GM23248 (cell line): ENCODE measurements around the gene LINGO4.

Experiments used
- EZH2 ChIP-seq: fragments of 200-600 bp; sonication (generic); IDR thresholded peaks from 2 replicates; pipeline ENCODE4 v1.6.1; 2018; ENCODE audit warnings: antibody characterized with exemption, mild to moderate bottlenecking; ENCODE audit not compliant: insufficient read depth, poor library complexity, severe bottlenecking
- EZH2phosphoT487 ChIP-seq: fragments of 200-600 bp; sonication (generic); IDR thresholded peaks from 2 replicates; pipeline ENCODE4 v1.6.1; 2018; ENCODE audit warnings: antibody characterized with exemption, moderate library complexity, mild to moderate bottlenecking, low read depth; ENCODE audit not compliant: insufficient read depth

DNA sequence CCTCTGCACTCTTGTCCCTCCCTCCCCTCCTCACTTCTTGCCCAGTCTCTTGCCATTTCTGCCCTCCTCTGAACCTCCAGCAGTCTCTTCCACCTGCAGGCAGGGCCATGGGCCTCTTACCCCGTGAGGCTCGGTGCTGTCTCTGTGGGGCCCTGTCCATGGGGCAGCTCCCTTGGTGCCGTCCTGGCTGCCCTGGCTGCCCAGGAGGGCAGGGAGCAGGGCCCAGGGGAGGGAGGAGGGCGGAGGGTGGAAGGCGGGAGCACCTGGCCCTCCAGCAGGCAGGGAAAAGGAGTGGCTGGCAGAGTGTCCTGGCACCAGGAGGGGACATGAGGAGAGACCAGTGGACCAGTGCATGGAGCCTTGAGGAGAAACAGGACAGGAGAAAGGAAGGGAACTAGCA, 26.4 kb upstream of the LINGO4 start, which contains the start of gene RORC:
- TF ChIP-seq EZH2 (no peak), EZH2phosphoT487 (no peak)
